Measurements from ENCODE around the gene HGD. TPM values are rescaled to one million over a fixed set of nuclear protein-coding genes. Genes with fewer than 3 reads are reported as not detected.
"Not testable (repeated sequence)": the region's sequence is repeated elsewhere in the genome, so short reads cannot be mapped to it uniquely, and the experiment has no call there.

HGD gene
- total RNA-seq, 1 donor from 2014 or later, result 0.39 TPM

DNA sequence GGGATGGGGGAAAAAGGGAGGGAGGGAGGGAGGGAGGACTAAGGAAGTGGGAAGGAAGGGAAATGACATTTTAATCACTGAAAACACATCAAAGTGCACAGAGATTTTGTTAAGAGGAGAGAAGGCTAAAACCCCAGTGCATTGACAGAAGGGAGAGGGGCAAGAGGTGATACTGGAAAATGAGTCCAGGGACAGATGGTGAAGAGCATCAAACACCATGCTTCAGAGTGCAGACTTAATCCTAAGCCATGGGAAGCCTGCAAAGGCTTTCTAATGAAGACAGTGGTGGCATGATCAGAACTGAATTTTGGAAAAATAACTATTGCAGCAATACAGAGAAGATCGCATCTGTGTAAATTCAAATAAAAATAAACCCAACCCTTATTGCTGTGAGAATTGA, 41.8 kb downstream of the HGD start:
- intact Hi-C loops (cut with micrococcal nuclease), result no loop called here

GRCh38 chr3:120638820-120639219, 43.2 kb downstream of the HGD start:
- intact Hi-C loops (cut with micrococcal nuclease), result not testable (repeated sequence)

GRCh38 chr3:120637851-120638559, 44.0 kb downstream of the HGD start:
- intact Hi-C loops (cut with micrococcal nuclease), result no loop called here

- intact Hi-C loops (cut with micrococcal nuclease), result no loop called here
These were observed 45.1 kb downstream of the HGD start for GRCh38 chr3:120636795-120637401.

DNA sequence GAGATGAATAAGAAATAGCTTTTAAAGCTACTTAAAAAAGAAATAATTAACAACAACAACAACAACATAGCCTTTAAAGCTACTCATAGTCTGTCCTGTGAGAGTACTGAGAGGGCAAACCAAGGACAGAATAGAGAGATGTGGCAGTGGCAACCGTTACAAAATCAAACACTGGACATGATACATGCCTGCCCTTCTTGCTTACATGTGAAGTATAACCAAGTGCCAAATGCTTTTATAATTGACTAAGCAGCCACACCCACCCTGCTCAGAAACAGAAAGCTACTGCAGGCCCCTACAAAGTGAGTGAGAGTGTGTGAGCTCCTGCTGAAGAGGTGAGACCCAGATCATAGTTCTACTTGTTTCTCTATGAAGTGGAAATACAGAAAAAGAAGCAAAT, 47.5 kb downstream of the HGD start:
- intact Hi-C loops (cut with micrococcal nuclease), result no loop called here

DNA sequence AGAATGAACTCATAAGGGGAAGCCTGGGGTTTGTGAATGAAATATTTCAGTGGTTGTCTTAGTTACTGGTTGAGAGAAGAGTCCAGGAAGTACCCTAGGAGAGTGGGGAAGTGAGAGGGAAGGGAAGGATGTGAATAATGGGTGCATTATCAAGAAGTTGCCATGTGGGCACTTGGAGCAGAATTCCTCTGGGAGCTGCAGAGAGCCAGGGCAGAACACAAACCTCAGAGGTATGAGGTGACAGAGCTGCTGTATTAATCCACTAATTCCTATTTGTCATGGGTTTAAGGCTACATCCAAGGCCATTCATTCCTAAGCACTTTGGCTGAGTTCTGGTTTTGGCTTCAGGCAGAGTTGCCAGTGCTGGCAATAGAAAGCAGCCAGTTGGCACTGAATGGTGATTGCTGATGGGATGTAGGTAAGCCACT, 56.9 kb downstream of the HGD start:
- intact Hi-C loops (cut with micrococcal nuclease), result no loop called here

- intact Hi-C loops (cut with micrococcal nuclease), result loop anchor here (1.0 kb wide), 1 partner anchor 172 kb away; no protein-coding TSS in a partner anchor
These were observed 58.3 kb downstream of the HGD start for GRCh38 chr3:120623727-120624093.

DNA sequence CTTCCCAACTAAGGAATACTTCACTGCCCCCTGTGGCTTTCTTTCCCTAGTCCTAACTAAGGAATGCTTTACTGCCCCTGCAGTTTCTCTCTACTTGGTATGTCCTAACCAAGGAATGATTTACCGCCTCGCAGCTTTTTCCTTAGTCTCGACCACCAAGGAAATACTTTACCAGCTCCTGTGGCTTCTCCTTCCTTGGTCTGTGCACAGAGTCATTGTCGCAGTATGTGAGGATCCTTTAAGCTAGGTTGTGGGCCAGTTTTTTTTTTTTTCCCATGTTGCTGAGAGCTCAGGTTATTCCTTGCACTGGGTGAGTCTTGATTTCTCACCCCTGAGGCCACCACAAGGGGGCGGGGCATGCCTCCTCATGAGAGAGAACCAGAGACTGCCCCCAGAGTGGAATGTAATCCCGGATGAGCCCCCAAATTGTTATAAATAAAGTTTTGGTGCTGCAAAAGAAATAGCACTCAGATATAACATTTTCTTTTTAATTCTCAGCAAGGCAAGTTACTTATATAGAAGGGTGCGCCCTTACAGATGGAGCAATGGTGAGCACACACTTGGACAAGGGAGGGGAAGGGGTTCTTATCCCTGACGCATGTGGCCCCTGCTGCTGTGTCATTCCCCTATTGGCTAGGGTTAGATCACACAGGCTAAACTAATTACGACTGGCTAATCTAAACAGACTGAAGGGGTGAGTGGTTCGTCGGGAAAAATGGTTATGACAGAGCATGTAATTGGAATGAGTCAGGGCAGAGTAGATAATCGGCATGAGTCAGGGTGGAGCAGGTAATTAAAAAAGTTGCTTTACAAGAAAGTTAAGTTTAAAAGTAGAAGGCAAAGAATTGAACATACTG, 58.9 kb downstream of the HGD start:
- intact Hi-C loops (cut with micrococcal nuclease), result loop anchor here (1.0 kb wide), 1 partner anchor 172 kb away; no protein-coding TSS in a partner anchor

- intact Hi-C loops (cut with micrococcal nuclease), result no loop called here
These were observed 59.6 kb downstream of the HGD start for GRCh38 chr3:120622457-120622856.

GRCh38 chr3:120616745-120617144, 65.3 kb downstream of the HGD start:
- intact Hi-C loops (cut with micrococcal nuclease), result not testable (repeated sequence)

DNA sequence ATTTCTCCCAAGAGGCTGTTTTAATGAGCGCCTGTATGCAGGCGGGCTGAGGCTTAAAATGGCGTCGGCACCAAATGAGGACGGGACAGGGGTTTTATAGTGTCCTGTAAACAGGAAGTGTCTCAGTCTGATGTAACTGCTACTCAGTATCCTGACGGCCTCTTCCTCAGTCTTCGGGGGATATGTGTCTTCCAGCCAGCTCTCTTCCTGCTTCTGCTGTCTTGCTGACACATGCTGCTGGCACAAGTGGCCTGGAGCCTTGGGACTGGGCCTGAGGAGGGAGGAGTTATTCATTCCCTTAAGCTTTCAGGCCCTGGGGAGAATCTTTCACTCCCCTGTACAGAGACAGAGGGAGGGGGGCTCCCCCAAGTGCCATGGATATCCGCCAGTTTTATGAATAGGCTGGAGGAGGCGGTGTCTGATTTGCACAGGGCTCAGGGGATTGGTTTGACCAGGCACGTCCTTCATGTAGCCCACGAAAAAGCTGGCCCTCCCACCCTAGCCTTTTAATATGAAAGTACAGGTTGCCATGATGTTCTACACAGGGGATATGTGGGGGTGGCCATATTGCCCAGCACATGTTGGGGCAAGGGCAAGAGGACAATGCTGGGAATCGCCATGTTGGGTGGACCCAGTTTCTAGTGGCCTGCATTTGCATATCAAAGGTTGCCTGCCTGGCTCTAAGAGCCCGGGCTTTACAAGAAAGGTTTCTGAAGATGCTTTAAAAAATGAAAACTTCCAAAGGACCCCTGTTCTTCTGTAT, 66.0 kb downstream of the HGD start:
- intact Hi-C loops (cut with micrococcal nuclease), result no loop called here

DNA sequence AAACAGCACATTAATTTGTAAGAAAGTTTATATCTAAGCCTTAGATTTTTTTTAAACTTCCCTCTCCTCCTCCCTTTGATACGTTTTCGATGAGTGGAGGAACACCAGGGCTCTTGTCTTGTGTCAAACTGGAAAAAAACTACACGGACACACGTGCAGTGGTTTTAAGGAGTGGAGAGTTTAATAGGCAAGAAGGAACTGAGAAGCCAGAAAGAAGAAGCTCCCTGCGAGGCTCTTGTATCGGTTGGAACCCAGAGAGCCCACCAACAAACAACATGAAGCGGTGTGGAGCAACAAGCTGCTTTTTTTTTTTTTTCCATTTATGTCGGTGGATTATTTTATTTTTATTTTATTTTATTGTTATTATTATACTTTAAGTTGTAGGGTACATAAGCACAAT, 67.3 kb downstream of the HGD start:
- intact Hi-C loops (cut with micrococcal nuclease), result no loop called here

GRCh38 chr3:120608506-120608905, 73.5 kb downstream of the HGD start:
- intact Hi-C loops (cut with micrococcal nuclease), result no loop called here

- intact Hi-C loops (cut with micrococcal nuclease), result no loop called here
These were observed 77.3 kb downstream of the HGD start for GRCh38 chr3:120604784-120605183.

- intact Hi-C loops (cut with micrococcal nuclease), result no loop called here
These were observed 77.7 kb downstream of the HGD start for GRCh38 chr3:120604382-120604781.

- intact Hi-C loops (cut with micrococcal nuclease), result no loop called here
These were observed 79.4 kb downstream of the HGD start for GRCh38 chr3:120602682-120603081.

DNA sequence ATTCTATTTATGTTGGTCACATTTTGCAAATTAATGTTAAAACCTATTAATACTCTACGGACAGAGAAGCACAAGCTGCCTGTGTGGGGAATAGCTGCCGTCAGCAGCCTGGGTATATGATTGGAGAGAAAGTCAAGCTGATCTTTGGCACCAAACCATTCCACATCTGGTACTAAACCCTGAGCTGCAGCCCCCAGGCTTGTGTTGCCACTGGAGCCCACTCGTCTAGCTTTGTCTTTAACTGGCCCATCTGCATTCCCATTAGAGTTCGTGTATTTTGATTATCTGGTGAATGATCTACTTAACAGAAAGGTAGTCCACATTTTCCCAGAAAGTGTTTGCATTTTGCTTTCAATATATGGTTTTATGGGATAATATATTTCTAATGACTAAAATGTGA, 80.5 kb downstream of the HGD start:
- intact Hi-C loops (cut with micrococcal nuclease), result no loop called here

GRCh38 chr3:120599211-120599610, 82.8 kb downstream of the HGD start:
- intact Hi-C loops (cut with micrococcal nuclease), result loop anchor here (5.0 to 10.0 kb wide), 4 partner anchors 897 to 1916 kb away; partner anchors contain the start of genes CFAP91, COX17, EAF2 and IQCB1

GRCh38 chr3:120597445-120598049, 84.5 kb downstream of the HGD start:
- intact Hi-C loops (cut with micrococcal nuclease), result loop anchor here (1.0 to 10.0 kb wide), 8 partner anchors 835 to 1917 kb away; partner anchors contain the start of genes B4GALT4, CFAP91, COX17 and EAF2

DNA sequence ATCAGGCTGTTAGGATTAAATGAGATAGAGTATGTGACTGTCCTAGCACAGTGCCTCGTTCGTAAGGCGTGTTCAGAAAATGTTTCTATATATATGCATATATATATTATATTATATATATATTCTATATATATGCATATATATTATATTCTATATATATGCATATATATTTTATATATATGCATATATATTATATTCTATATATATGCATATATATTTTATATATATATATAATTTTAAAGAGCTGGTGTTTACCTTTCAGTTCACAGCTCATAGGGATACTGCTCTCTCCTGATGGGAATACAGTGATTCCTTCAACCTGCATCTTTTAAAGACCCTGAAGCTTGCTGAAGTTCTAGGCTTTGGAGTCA, 85.2 kb downstream of the HGD start:
- intact Hi-C loops (cut with micrococcal nuclease), result loop anchor here (1.0 to 10.0 kb wide), 16 partner anchors 36 to 1918 kb away; partner anchors contain the start of genes B4GALT4, CFAP91, COX17 and EAF2
